Fibroblast of peridontal ligament (primary cell): ENCODE data around the gene FOXL3.
"Not testable (repeated sequence)": the region's sequence is repeated elsewhere in the genome, so short reads cannot be mapped to it uniquely, and the experiment has no call there.

ENCODE experiments used
- DNase-seq: peaks from one replicate; pipeline ENCODE4 v3.0.0-alpha.2; 2010; ENCODE audit errors: extremely low read depth

Gene FOXL3

DNA sequence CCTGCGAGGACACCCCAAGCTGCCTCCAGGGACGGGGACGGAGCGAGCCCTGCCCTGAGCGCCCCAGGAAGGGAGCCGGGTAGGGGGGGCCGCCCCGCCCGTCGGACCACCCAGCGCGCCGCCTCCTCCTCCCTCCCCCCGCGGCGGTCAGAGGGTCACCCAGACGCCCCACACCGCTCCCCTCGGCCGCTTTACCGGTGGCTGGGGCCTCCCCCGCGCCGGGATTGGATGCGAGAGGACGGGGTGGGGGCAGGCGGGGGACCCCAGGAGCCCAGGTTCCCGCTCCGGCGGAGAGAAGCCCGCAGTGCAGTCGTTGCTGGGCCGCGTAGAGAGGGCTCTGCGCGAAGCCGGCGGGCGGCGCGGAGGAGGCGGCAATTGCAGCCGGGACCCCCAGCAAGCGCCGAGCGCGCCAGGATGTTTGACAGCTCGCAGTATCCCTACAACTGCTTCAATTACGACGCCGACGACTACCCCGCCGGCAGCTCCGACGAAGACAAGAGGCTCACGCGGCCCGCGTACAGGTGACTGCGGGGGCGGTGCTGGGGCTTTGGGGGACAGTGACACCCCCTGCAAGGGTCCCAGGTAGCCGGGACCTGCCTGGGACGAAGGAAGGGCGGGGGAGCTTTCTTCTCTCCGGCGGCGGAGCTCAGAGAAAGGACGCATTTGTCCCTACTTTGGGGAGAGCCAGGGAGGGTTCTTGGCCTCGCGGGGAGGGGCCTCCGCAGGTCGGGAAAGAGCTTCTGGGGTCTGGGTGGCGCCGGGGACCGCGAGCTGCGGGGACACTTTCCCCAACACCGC is at the start of gene FOXL3:
Gene FOXL3, plus strand, starts transcription at position 415 of the 798 bp plus-strand sequence. Its CDS starts 0 bp downstream, at position 415.
- no peak for DNase-seq

DNA sequence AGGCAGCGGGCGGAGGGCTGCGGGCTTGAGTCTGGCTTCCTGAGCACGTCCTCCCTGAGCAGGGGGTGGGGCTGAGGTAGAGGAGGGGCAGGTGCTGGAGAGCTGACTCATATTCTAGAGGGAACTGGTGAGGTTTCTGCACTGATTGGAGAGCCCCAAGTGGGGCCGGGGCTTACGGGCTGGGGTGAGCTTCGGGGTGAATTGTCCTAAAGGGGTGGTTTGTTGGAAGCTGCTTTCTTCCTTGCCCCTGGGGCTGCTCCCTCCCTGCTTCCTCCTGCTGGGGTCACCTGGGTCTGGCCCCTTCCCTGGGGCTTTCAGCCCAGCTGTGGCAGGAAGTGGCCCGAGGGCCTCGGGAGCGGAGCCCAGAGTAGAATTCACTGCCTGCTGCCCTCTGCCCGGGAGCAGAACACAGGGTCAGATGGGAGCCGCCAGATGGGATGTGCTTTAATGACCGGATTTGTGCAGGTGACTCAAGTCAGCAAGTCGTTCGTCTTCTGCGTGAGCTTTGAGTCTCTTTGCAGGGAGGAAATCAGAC is 49.0 kb upstream of the FOXL3 start:
- DNase-seq = no peak

DNA sequence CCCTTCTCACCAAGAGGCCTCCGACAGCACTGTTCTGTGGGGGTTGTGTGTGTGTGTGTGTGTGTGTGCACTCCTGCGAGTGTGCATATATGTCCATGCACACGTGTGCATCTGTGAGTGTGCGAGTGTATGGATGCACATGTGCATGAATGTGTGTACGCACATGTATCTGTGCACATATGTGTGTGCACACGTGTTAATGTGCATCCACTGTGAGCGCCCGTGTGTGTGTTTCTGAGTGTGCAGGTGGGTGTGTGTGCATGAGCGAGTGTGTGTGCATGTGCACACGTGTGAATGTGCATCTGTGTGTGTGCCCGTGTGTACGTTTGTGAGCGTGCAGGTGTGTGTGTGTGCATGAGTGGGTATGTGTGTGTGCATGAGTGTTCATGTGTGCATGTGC is 48.5 kb upstream of the FOXL3 start:
- DNase-seq = no peak

DNA sequence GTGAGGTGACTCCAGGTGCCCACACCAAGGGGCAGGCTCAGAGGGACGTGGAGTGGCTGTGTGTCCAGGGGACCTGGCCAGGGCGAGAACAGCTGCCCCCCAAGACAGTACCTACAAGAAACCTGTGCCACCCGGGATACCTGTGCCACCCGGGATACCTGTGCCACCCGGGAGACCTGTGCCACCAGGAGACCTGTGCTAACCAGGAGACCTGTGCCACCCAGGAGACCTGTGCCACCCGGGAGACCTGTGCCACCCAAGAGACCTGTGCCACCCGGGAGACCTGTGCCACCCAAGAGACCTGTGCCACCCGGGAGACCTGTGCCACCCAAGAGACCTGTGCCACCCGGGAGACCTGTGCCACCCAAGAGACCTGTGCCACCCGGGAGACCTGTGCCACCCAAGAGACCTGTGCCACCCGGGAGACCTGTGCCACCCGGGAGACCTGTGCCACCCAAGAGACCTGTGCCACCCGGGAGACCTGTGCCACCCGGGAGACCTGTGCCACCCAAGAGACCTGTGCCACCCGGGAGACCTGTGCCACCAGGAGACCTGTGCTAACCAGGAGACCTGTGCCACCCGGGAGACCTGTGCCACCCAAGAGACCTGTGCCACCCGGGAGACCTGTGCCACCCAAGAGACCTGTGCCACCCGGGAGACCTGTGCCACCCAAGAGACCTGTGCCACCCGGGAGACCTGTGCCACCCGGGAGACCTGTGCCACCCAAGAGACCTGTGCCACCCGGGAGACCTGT is 47.0 kb upstream of the FOXL3 start:
- DNase-seq = not testable (repeated sequence)

DNA sequence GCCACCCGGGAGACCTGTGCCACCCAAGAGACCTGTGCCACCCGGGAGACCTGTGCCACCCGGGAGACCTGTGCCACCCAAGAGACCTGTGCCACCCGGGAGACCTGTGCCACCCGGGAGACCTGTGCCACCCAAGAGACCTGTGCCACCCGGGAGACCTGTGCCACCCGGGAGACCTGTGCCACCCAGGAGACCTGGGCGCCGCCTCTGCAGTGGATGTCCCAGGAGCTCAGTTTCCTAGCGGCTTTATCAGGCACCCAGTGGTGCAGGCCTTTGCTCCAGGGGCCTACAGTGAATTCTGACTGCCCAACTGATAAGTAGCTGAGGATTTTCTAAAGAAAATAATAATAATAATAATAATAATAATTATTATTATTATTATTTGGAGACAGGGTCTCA is 46.4 kb upstream of the FOXL3 start:
- not testable (repeated sequence) for DNase-seq

DNA sequence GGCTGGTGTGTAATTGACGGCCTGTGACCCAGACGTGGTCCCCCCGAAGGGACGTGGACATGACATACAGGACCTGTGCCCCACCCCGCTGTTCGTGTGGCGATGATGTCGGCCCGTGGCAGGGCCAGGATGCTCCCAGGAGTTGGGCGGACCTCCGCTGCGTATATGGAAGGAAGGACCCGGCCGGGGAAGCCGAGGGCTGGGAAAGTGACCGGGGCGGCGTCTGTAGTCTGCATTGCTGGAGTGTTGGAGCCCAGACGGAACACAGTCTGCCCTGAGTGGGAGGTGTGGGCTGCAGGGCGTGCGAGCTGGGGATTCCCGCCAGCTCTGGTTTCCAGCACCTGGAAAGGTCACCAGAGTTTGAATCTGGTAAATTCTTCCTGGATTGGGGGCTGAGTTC is 45.0 kb upstream of the FOXL3 start:
- no peak for DNase-seq

DNA sequence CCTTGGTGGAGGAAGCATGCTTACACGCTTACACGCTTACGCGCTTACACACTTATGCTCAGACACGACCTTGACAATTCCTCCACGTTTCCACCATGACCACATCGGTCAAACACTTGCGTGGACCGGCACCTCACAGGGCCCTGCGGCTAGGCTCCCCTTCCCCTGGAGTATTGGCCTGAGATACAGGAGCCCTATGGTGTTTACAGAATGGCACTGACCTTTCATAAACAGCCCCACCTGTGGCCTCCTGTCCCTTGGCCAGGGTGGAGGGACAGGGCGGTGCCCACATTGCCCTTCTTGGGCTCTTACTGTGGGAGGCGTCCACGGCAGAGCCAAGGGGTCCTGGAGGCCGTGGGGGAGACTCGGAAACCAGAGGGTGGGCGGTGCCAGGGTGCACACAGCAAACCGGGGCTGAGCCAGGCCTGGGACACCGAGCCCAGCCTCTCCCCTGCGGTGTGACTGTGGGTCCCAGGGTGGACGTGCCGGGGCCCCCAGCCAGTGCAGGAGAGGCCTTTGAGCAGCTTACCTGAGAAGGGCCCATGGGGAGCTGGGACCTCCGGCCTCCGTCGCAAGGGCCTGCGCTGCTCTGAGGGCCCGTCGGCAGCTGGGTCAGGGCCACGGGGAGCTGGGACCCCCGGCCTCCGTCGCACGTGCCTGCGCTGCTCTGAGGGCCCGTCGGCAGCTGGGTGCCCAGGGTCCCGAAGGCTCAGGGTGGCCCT is 44.2 kb upstream of the FOXL3 start:
- no peak for DNase-seq

DNA sequence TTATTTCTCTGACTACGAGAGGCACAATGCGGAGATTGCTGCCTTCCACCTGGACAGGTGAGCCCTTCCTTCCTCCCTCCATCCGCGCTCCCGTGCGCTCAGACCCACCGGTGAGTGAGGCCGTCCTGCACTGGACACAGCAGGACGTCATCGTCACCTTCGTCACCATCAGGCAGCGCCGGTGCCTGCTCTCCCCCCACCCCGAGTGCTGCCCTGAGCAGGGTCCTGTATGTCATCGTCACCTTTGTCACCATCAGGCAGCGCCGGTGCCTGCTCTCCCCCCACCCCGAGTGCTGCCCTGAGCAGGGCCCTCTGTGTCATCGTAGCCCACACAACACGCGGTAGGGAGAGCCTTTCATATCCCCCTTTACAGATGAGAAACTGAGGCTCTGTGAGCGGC is 43.5 kb upstream of the FOXL3 start:
- no peak for DNase-seq

DNA sequence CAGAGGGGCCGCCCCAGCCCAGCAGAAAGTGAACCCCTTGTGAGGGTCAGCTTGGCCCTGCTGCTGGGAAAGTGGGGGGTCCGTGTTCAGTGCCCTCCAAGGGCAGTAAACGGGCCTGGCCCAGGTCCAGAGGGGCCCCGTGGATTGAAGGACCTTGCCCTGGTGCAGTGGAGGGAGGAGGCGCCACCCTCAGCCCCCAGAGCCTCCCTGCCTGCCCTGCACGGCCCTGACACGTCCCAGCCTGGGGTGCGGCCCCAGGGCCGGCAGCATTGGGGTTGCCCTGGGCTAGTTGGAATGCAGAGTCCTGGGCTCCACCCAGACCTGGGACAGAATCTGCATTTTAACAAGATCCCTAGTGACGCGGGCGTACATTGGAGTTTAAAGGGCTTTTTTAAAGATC is 42.8 kb upstream of the FOXL3 start:
- DNase-seq = no peak

DNA sequence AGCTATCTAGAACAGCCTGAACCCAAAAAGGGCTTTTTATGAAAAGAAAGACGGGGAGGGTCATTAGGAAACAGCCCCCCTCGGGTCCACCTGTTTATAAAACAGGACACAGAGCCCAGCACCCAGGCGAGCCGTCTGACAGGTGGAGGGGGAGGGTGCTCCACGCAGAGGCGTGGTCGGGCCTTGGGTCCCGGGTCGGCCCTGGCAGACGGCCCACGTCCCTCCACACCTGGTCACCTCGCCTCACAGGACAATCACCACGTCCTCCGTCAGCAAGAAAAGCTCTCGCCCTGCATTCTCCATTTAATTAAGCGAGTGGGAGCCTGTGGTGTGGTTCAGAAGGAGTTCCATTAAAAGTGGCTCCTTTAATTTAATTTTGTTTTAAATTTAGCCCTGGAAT is 42.3 kb upstream of the FOXL3 start:
- no peak for DNase-seq

DNA sequence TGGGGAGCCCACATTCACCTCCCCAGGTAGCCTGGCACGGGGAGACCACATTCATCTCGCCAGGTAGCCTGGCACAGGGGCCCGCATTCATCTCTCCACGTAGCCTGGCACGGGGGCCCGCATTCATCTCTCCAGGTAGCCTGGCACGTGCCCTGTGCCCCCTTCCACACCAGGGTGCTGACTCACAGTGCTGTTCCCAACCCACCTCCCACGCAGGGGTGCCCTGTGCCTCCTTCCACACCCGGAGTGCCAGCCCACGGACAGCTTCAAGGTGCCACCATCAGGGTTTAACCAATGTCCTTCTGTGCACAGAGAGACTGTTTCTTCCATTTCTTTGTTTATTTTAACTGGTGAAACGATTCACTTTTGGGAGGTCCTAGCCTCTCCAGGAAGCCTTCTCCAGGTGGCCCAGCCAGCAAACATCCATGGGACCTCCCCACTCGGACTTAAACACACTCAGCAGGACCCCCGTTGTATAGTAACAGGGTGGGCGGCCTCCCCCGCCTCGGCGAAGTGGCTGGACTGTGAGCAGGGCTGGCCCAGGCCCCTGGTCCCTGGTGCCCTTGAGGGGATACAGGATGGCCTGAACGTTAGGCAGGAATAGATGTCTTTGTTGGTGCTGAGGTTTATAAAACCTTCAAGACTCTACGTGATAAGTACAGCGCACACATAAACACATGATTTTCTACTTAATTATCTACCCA is 41.1 kb upstream of the FOXL3 start:
- DNase-seq = no peak

DNA sequence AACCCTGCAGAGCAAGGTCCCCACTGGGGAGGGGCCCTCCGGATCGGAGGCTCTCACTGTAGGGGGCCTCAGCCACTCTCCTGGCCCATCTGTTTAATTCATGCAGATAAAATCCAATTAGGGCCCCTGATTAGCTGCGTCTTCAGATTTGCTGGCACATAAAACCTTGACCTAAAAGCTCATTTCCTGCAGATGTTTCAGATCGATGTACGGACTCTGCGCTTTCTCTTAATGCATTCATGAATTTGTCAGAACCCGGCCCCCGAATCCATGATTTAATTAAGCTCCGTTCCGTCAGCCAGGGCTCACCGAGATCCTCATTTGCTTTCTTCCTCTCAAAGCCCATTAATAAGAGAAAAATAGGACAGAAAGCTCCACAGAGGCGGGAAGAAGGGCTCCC is 40.0 kb upstream of the FOXL3 start:
- no peak for DNase-seq

DNA sequence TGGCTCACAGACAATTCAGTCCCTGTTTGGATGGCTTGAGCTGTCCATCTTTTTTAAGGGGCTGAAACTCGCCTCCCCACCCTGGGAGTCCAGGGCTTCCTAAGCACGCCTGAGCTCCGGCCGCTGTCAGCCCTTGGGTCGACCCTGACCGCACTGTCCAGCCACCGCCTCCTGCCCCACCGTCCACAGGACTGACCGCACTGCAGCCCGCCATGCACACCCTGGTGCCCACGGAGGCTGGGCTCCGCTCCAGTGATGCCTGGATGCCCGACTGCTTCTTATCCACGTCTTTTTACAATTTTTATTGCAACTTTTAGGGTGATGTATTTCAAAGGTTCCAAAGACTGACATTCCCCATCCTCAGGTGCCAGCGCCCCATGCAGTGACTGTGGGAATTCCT is 39.4 kb upstream of the FOXL3 start:
- DNase-seq = no peak

DNA sequence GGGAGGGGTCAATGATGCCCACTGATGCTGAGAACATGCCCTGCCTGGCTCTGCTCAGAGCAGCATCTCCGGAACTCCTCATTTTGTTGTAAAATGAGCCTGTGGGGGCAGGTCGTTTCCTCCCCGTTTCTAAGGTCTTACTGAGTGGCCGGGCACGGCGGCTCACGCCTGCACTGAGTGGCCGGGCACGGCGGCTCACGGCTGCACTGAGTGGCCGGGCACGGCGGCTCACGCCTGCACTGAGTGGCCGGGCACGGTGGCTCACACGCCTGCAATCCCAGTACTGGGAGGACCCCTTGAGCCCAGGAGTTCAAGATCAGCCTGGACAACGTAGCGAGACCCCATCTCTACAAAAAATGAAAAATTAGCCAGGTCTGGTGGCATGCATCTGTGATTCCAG is 39.0 kb upstream of the FOXL3 start:
- DNase-seq = no peak

DNA sequence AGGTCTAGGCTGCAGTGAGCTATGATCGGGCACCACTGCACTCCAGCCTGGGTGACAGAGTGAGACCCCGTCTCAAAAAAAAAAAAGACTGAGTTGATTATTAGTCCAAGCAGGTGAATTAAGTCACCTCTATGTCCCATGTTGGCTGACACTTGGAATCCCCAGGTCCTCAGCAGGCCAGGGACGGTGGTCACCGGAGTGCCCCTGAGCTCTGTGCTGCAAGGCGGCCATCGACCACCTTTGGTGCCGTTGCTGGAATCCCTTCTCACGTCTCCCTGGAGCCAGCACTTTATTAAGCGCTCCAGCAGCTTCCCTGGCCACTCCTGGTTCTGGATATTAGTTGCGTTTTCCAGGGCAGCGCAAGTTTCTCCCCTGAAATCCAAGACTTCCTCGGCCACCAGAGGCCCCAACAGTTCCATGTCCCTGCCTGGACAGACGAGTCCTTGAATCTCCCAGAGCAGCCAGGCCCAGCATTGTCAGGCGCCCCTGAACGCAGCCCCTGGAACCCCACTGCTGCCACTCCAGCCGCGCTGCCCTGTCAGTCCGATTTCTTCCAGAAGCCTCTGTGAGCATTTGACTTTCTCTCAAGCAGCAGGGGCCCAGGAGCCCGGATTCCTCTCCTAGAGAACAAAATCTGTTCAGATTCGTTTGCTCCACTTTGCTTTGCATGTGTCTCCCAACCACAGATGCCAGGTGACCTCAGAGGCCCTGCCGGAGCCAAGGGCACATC is 38.4 kb upstream of the FOXL3 start:
- no peak for DNase-seq

DNA sequence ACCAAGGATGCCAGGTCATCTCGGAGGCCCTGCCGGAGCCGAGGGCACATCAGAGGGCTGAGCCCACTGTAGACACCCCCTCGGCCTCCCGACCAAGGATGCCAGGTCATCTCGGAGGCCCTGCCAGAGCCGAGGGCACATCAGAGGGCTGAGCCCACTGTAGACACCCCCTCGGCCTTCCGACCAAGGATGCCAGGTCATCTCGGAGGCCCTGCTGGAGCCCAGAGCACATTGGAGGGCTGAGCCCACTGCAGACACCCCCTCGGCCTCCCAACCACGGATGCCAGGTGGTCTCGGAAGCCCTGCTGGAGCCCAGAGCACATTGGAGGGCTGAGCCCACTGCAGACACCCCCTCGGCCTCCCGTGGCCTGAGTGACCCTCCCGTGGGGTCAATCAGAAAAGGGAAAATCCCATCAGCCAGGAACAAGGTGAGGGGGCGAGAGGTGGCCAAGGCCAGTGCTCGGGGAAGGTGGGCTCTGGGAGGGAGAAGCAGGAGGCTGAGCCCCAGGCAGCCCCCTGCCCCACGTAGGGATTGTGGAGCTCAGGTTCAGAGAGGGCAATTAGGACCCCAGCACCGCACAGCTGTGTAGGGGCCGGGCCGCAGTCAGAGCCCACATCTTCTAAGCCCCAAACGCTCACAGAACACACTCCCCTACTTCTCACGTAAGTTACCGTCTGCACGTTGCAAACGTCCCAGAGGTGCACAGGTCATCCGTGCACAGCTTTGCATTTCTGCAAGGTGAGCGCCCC is 37.6 kb upstream of the FOXL3 start:
- no peak for DNase-seq

DNA sequence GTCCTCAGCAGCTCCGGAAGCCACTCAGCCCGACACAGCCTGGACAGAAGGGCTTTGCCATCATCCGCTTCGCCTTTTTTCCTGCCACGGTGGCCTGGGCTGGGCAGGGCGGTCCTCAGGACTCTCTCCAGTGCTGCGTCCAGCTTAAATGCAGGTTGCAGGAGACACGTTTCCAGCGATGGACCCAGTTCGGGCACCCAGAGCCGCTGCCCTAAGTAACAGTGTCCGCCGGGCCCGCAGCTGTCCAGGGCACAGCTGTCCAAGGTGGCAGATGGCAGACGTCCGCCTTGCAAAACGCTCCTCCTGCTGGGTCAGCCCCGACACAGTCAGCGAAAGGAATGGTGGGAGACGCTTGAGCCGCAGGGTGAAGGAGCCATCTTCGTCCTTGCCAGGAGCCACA is 37.0 kb upstream of the FOXL3 start:
- DNase-seq = no peak

DNA sequence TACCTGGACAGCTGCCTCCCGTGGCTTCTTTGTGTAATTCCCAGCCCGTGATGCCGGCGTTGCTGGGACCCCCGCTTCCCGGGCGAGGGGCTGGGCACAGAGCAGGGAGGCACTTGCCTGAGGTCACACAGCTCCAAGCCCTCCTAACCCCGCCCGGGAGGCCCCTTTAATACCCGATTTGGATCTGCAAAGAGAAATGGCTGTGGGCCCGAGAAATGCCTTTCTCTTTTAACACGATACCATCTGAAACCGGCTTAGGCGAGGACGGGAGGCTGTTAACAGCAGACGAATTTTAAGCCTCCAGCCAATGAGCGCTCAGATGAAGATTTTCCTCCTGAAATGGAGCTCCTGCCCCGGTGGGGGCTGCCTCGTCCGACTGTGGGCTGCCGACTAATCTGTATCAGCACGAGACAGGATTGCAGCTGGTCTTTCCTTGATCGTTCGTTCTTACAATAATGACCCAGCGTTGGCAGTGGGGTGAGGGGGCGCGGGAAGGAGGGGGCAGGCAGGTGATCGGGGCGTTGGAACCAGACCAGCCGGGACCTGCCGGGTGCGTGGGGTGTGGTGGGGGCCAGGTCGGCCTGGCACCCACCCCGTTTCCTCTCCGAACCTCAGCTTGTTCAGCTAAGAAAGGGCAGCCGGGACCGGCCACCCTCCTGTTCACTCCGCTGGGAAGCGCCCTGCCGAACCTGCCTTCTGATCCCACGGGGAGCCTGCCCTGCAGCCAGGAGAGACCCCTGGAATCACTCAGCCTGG is 36.2 kb upstream of the FOXL3 start:
- no peak for DNase-seq

DNA sequence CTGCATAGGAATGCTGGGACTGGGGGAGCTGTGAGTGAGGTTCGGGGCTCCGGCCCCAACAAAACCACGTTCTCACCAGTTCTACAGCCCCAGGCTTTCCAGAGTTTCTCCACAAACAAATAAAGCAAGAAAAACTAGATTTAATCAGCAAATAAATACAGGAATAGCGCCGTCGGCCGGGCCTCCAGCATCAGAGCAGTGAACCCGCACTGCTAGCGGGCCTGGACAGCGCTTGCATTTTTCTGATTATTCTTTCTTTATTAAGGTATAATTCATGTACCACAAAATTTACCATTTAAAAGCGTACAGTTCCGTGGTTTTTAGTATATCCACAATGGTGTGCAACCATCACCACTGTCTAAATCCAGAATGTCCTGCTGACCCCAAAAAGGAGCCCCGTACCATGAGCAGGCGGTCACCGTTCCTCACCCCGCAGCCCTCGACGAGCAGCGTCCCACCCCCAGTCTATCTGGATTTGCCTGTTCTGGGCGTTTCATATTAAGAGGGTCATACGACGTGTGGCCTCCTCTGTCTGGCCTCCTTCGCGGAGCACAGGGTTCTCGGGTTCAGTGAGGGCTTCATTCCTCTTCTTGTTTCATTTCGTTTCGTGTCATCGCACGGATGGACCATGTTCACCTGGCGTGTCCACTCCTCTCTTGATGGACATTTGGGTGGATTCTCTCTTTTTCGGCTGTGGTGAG is 35.5 kb upstream of the FOXL3 start:
- DNase-seq = no peak
